H1 (cell line): ENCODE results near the gene ZNF407.

ENCODE experiments used
- BACH1 ChIP-seq: IDR thresholded peaks from 2 replicates; pipeline ENCODE4 v1.6.1; 2012; ENCODE audit warnings: low read length, improper control_type of control experiment
- CHD2 ChIP-seq: IDR thresholded peaks from 2 replicates; pipeline ENCODE4 v1.6.1; 2012; ENCODE audit warnings: low read length, improper control_type of control experiment
- POLR2A ChIP-seq, 2 experiments: IDR thresholded peaks; 1 replicate in 1 of 2; 2 replicates in 1 of 2; pipeline ENCODE4 v1.6.1; 2011; ENCODE audit warnings: low read depth in 2 of 2, low read length in 2 of 2, mild to moderate bottlenecking in 2 of 2; ENCODE audit errors: control extremely low read depth in 1 of 2
- SRF ChIP-seq: IDR thresholded peaks from 2 replicates; pipeline ENCODE4 v1.6.1; 2011; ENCODE audit warnings: mild to moderate bottlenecking, low read depth, low read length, moderate library complexity
- SUZ12 ChIP-seq: fragments of 200-600 bp; sonication (generic); IDR thresholded peaks from 2 replicates; pipeline ENCODE4 v1.6.1; 2012; ENCODE audit warnings: mild to moderate bottlenecking, inconsistent platforms, low read length, moderate library complexity, mixed read lengths
- YY1 ChIP-seq: IDR thresholded peaks from 2 replicates; pipeline ENCODE4 v1.6.1; 2011; ENCODE audit warnings: low read depth, mild to moderate bottlenecking, low read length
- ZNF274 ChIP-seq: IDR thresholded peaks from 2 replicates; pipeline ENCODE4 v1.7.0; 2012; ENCODE audit warnings: low read length, borderline replicate concordance; ENCODE audit errors: extremely low read depth
- TF ChIP-seq, protein P1 (sequence below): IDR thresholded peaks from 2 replicates; pipeline ENCODE4 v1.6.1; 2012; ENCODE audit warnings: inconsistent platforms
- TF ChIP-seq, protein P2 (sequence below), 3 experiments: IDR thresholded peaks; 1 replicate in 2 of 3; 2 replicates in 1 of 3; pipeline versions ENCODE4 v1.5.1 to v1.6.1; 2011; ENCODE audit warnings: low read length in 3 of 3, mild to moderate bottlenecking in 3 of 3, inconsistent platforms in 2 of 3, low read depth in 1 of 3, moderate library complexity in 1 of 3; ENCODE audit not compliant: insufficient read depth in 1 of 3; ENCODE audit errors: control extremely low read depth in 1 of 3

DNA sequence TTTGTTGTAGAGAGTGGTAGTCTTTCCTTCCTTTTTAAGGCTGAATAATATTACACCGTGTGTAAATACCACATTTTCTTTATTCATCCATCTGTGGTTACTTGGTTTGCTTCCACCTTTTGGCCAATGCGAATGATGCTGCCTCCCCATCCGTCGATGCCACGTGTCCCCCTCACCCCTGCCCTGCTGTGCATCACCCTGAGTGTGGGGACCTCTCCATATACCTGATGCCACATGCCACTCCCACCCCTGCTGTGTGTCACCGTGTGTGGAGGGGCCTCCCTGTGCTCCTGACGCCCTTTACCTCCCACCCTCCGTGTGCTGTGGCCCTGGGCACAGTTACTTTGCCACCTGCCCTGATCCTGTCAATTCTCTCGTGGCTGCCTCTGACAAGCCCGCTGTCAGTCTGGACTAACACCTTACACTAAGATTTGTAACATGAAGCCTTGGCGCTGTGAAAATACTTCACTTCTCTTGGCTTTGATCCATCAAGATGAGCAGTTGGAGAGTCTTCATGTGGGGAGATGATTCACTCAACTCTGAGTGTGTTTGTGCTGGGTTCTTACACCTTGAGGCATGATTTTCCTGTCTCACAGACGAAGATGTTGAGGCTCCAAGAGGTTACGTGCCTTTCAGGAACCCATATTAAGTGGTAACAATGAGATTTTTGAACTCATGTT, 234.0 kb downstream of the ZNF407 start:
- TF ChIP-seq BACH1 (no peak), POLR2A (IDR thresholded peaks at IDR 0.05; ENCODE audit: control extremely low read depth in 1 of 2, low read depth in 2 of 2, low read length in 2 of 2) (no peak), YY1 (no peak), SRF (no peak), ZNF274 (no peak), SUZ12 (no peak), CHD2 (no peak)
- TF ChIP-seq, protein P1, sequence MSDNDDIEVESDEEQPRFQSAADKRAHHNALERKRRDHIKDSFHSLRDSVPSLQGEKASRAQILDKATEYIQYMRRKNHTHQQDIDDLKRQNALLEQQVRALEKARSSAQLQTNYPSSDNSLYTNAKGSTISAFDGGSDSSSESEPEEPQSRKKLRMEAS, result no peak
- TF ChIP-seq, protein P2, sequence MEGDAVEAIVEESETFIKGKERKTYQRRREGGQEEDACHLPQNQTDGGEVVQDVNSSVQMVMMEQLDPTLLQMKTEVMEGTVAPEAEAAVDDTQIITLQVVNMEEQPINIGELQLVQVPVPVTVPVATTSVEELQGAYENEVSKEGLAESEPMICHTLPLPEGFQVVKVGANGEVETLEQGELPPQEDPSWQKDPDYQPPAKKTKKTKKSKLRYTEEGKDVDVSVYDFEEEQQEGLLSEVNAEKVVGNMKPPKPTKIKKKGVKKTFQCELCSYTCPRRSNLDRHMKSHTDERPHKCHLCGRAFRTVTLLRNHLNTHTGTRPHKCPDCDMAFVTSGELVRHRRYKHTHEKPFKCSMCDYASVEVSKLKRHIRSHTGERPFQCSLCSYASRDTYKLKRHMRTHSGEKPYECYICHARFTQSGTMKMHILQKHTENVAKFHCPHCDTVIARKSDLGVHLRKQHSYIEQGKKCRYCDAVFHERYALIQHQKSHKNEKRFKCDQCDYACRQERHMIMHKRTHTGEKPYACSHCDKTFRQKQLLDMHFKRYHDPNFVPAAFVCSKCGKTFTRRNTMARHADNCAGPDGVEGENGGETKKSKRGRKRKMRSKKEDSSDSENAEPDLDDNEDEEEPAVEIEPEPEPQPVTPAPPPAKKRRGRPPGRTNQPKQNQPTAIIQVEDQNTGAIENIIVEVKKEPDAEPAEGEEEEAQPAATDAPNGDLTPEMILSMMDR (IDR thresholded peaks at IDR 0.05; ENCODE audit: control extremely low read depth in 1 of 3, insufficient read depth in 1 of 3, low read depth in 1 of 3, low read length in 3 of 3), result no peak
